ENCODE results near the gene RGS19. TPM values are rescaled to one million over a fixed set of nuclear protein-coding genes. Genes with fewer than 3 reads are reported as not detected.
"Not testable (repeated sequence)": the region's sequence is repeated elsewhere in the genome, so short reads cannot be mapped to it uniquely, and the experiment has no call there.

The RGS19 gene
- total RNA-seq, 1 donor from 2014 or later, result 10.5 TPM

- no peak for DNase-seq (ENCODE audit: low read depth)
Measured at GRCh38 chr20:64095455-64095854, 16.1 kb upstream of the RGS19 start.

GRCh38 chr20:64093013-64093503 lies 13.7 kb upstream of the RGS19 start:
- no peak for DNase-seq (ENCODE audit: low read depth)

- DNase-seq (ENCODE audit: low read depth), result no peak
Measured at GRCh38 chr20:64092258-64093012, 13.1 kb upstream of the RGS19 start.

GRCh38 chr20:64091770-64092169 lies 12.5 kb upstream of the RGS19 start:
- DNase-seq (ENCODE audit: low read depth), result no peak

DNA sequence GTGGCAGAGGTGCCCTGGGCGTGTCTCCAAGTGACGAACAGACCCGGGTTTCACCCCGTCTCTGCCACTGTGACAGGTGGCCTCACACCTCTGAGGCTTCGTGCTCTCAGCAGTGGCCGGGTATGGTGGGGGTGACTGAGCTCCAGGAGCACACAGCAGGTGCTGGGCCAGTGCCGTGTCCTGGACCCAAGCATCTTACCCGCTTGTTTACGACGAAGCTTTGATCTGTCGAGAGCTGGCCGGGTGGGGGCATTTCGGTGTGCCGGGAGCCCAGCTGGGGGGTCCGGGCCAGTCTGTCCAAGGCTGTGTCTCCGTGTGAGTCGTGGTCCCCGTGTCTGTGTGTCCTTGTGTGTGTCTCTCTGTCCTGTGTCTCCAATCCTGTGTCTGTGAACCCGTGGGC lies 12.0 kb upstream of the RGS19 start:
- no peak for DNase-seq (ENCODE audit: low read depth)

GRCh38 chr20:64090165-64090564 lies 10.8 kb upstream of the RGS19 start:
- no peak for DNase-seq (ENCODE audit: low read depth)

DNA sequence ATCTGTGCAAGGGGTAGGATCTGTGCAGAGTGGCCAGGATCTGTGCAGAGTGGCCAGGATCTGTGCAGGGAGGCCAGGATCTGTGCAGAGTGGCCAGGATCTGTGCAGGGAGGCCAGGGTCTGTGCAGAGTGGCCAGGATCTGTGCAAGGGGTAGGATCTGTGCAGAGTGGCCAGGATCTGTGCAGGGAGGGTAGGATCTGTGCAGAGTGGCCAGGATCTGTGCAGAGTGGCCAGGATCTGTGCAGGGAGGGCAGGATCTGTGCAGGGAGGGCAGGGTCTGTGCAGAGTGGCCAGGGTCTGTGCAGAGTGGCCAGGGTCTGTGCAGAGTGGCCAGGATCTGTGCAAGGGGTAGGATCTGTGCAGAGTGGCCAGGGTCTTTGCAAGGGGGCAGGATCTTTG lies 9.3 kb upstream of the RGS19 start:
- DNase-seq (ENCODE audit: low read depth), result not testable (repeated sequence)

DNA sequence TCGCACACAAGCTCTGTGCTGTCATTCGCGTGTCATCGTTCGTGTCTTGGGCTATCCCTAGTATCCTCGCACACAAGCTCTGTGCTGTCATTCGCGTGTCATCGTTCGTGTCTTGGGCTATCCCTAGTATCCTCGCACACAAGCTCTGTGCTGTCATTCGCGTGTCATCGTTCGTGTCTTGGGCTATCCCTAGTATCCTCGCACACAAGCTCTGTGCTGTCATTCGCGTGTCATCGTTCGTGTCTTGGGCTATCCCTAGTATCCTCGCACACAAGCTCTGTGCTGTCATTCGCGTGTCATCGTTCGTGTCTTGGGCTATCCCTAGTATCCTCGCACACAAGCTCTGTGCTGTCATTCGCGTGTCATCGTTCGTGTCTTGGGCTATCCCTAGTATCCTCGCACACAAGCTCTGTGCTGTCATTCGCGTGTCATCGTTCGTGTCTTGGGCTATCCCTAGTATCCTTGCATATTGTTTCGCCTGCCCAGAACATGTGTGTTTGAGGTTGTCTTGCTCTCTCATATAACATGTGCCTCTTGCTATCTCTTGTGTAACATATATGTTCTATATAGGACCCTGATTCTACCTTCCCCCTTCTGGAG lies 8.0 kb upstream of the RGS19 start:
- not testable (repeated sequence) for DNase-seq (ENCODE audit: low read depth)

GRCh38 chr20:64086801-64087200 lies 7.5 kb upstream of the RGS19 start:
- no peak for DNase-seq (ENCODE audit: low read depth)

GRCh38 chr20:64084685-64085152 lies 5.4 kb upstream of the RGS19 start:
- DNase-seq (ENCODE audit: low read depth), result no peak

DNA sequence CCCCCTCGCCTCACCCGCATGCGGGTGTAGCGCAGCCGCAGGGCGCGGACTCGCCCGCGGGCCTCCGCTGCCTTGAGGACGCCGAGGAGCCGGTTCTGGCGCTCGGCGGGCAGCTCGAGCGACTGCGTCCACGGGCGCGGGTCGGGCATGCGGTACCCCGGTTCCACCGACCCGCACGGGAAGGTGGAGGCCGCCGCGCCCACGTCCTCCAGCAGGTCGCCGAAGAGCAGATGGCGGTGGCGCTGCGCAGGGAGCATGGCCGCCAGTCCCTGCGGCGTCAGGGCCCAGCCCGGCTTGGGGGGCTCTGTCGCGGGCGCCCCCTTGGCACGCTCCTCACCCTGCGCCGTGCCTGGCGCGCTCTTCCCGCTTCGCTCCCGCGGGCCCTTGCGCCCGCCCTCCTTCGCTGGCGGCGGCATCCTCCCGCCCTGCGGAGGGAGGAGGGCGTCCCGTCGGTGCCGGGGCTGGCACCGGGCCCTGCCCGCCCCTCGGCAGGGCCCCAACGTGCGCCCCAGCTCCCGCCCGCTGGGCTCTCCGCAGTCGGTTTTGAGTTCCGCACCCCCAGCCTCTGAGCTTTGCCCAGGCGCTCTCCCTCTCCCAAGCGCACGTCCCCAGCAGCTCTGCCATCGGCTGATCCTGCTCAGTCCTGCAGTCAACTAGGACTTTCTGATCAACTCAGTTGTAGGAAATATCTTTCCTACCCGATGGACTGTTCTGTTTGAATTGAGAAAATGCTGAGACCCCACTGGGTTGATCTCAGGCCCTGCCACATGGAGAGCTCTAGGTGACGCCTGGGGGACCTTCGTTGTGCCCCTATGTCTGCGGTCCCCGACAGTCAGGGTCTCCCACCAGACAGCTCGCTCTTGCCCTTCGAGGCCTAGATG lies 4.7 kb upstream of the RGS19 start, which contains the start of gene LKAAEAR1:
Gene LKAAEAR1 (minus strand): TSS at position 595 of the 881 bp plus-strand sequence. CDS start 179 bp downstream, at position 416.
- no peak for DNase-seq (ENCODE audit: low read depth)

GRCh38 chr20:64083378-64083803 lies 4.1 kb upstream of the RGS19 start:
- DNase-seq (ENCODE audit: low read depth), result peak; percentile 9

DNA sequence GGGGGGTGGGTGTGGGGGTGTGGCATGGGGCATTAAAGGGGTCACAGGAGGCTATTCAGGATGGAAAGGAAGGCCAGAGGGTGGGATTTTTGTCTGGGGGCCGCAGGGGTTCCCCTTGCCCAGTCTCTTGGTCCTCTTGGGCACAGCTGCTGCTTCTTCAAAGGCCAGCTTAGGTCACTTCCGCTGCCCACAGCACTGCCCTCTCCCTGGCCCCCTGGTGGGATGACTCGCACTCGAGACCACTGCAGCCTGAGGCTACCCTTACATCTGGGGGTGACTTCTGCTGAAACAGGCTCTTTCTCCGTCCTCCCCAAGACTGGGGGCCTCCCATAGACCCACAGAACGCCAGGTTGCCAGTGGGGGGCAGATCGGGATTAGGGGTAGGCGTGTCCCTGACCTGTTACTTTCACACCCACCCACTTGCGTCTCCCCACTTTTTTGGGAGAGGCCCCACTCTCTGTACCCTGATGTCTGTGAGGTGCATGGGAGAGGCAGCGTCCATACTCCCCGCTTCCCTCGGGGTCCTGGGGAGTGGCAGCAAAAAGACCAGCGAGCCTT lies 3.6 kb upstream of the RGS19 start:
- DNase-seq (ENCODE audit: low read depth), result no peak

DNA sequence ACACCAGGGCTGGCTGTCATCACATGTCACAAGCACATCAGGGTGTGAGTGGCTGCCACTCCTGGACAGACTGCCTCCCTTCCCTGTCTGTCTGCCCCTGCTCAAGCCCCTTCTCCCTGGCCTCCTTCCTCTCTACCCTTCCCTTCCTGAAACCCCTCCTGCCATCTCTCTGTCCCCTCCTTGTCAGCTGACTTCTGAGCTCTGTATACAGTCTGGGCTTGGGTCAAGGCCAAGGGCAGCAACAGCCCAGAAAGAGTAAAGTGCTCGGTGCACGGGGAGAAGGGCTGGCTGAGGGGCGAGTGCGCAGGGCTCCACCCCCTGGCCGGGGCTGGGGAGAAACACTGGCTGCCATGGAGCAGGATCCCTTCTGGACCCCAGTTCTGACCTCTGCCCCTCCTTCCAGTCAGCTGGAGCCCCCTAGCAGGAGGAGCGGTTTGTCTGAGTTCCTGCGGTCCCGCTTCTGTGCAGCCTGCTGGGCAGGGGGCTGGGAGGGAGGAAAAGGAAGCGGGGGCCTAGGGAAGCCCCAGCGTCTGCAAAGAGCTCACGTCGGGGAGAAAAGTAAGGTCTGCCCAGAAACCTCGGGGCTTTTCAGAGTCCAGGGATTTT lies 2.9 kb upstream of the RGS19 start:
- DNase-seq (ENCODE audit: low read depth), result no peak

DNA sequence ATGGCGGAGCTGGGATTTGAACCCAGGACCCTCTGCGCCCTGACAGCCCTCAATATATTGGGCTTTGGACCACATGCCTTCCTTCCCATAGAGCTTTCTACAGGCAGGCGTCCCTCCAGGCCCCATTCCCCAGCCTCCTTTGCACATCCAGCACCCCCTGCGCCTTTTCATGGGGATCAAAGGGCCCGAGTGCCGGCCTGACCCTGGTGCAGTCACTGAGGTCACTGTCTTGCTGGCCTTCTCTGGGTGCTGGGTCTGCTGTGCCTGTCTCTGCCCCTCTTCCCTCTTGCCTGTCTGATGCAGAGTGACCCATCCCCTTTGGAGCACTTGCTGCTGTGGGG lies 2.3 kb upstream of the RGS19 start:
- DNase-seq (ENCODE audit: low read depth), result no peak

DNA sequence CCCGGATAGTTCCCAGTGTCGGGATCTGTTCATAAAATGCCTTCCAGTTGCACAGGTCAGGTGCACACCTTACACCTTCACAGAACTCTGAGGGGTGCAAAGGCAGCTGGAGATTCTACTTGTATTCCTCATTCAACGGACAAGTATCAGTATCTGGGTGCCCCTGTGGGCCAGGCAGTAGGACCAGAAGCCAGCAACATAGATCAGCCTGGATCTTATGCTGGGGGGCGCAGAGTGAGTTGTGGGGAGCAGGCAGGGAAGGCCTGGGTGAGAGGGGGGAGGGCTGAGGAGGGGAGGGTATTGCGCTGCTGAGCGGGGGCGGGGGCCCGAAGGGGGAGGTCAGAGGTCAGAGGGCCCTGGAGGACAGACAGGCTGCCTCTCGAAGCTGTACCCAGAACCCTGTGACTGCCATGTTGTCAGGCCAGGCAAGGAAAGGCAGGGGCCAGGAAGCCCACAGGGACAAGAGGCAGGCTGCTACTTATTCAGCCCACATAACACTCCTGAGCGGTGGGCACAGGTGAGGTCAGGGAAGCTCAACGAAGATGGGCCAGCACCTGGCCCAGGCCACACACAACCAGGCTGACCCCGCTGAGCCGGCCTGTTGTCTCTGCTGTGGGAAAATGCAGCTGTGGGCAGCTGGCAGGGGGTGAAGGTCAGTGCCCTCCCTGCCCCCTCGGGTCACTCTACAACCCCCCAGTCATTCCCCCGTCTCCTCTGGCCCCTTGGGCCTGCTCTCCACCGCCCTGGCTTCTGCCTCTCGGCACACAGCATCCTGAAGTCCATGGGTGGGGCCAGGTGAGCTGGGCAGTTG lies 1.7 kb upstream of the RGS19 start:
- DNase-seq (ENCODE audit: low read depth), result no peak

DNA sequence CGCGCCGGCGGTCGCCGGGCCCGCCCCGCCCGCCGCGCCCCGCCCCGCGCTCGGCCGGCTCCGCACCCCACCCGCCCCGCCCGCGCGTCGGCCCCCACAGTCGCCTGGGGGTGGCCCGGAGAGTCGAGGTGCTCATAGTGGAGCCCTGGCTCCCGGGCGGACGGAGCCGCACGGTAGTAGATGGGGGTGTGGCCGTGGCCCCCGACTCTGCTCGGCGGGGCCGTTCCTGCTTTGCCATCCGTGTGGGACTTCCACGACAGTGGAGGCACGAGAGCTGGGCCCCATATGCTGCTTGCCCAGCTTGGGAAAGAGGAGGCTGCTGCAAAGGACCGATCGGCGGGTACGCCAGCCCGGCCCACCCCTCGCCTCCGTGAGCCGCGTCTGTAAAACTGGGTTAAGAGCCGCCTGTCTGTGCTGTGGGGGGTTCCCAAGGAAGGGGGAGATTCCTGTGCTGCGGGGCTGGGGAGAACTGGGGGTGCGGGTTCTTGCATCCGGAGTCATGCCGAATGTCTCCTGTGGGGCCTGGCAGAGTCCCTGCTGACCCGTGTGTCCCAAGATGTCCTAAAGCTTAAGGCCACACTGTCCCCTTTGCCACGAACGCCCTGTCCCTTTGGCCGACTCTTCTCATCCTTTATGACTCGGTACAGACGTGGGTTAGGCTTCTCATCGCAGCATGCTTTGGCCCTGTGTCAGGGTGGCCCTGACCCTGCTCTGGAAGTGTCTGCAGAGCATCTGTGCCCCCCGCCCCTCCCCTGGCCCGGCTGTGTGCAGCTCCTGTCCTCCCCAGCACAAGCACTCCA lies 895 bp upstream of the RGS19 start, which contains the start of gene OPRL1:
Gene OPRL1 (plus strand): TSS at position 70 of the 800 bp plus-strand sequence. CDS start 12,639 bp downstream, outside the sequence.
- no peak for DNase-seq (ENCODE audit: low read depth)

DNA sequence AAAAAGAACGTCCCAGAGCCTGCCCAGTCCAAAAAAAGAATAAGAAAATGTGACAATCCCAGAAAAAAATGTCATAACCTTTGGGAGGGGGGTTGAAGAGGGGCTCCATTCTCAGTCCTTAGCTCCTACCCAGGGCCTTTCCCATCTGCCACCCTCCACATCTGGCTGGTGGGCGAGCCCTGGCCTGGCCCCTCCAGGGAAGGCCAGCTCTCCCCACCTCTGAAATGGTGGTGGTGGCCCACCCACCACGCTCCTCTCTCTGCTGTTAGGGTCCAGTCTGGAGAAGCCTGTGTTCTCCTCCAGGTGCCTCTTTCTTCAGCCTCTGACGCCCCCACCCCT lies 415 bp downstream of the RGS19 start:
- no peak for DNase-seq (ENCODE audit: low read depth)

- no peak for DNase-seq (ENCODE audit: low read depth)
Measured at GRCh38 chr20:64077876-64078551, 1.3 kb downstream of the RGS19 start.
